Keratinocyte (primary cell): ENCODE measurements around the gene FBXW7. TPM values are rescaled to one million over a fixed set of nuclear protein-coding genes. Genes with fewer than 3 reads are reported as not detected.

Experiments
- DNase-seq: peaks from one replicate; pipeline ENCODE4 v3.0.0-alpha.2; 2011; ENCODE audit warnings: low read depth, missing footprints, low spot score
- FAIRE-seq: peaks from 2 replicates; lab custom pipeline; 2011; peaks lifted over from hg19 to GRCh38; lab: Jason Lieb, UNC
- H2AFZ ChIP-seq: 2 replicates; pipeline ENCODE4 v1.6.0; 2012; ENCODE audit warnings: low read length, control low read depth, inconsistent platforms; ENCODE audit not compliant: control insufficient read depth
- H3K27ac ChIP-seq: 2 replicates; pipeline ENCODE4 v1.5.1; 2011; ENCODE audit warnings: low read length; ENCODE audit not compliant: control insufficient read depth, insufficient read depth
- H3K27me3 ChIP-seq: 3 replicates; pipeline ENCODE4 v1.6.0; 2011; ENCODE audit warnings: low read length; ENCODE audit not compliant: control insufficient read depth, insufficient read depth; ENCODE audit errors: extremely low read depth
- H3K36me3 ChIP-seq, 2 experiments: 2 replicates in 1 of 2; 3 replicates in 1 of 2; pipeline ENCODE4 v1.5.1; 2011; ENCODE audit warnings: low read length in 2 of 2, mild to moderate bottlenecking in 1 of 2; ENCODE audit not compliant: control insufficient read depth in 2 of 2, insufficient read depth in 2 of 2; ENCODE audit errors: extremely low read depth in 1 of 2
- H3K4me1 ChIP-seq: 3 replicates; pipeline ENCODE4 v1.5.1; 2011; ENCODE audit warnings: low read length; ENCODE audit not compliant: control insufficient read depth, insufficient read depth; ENCODE audit errors: extremely low read depth
- H3K4me2 ChIP-seq: 3 replicates; pipeline ENCODE4 v1.6.0; 2011; ENCODE audit warnings: low read depth, low read length; ENCODE audit not compliant: control insufficient read depth, insufficient read depth; ENCODE audit errors: extremely low read depth
- H3K4me3 ChIP-seq, 3 experiments: fragments of 200-600 bp in 1 of 3; sonication (generic) in 1 of 3; 2 replicates in 2 of 3; 3 replicates in 1 of 3; pipeline ENCODE4 v1.5.1; 2011 to 2016; ENCODE audit warnings: low read length in 3 of 3, mild to moderate bottlenecking in 3 of 3, control low read depth in 2 of 3, inconsistent platforms in 1 of 3, low read depth in 1 of 3, mixed read lengths in 1 of 3, mixed run types in 1 of 3, moderate library complexity in 1 of 3; ENCODE audit not compliant: control insufficient read depth in 2 of 3, insufficient read depth in 2 of 3; ENCODE audit errors: extremely low read depth in 1 of 3
- H3K79me2 ChIP-seq: 2 replicates; pipeline ENCODE4 v1.6.0; 2012; ENCODE audit warnings: low read length; ENCODE audit not compliant: control insufficient read depth, insufficient read depth
- H3K9ac ChIP-seq: 3 replicates; pipeline ENCODE4 v1.6.0; 2011; ENCODE audit warnings: low read length; ENCODE audit not compliant: control insufficient read depth, insufficient read depth; ENCODE audit errors: extremely low read depth
- H3K9me1 ChIP-seq: 3 replicates; pipeline ENCODE4 v1.6.0; 2011; ENCODE audit warnings: low read length; ENCODE audit not compliant: control insufficient read depth, insufficient read depth; ENCODE audit errors: extremely low read depth
- H3K9me3 ChIP-seq: 2 replicates; pipeline ENCODE4 v1.5.1; 2012; ENCODE audit warnings: low read depth, low read length; ENCODE audit not compliant: control insufficient read depth
- H4K20me1 ChIP-seq: 3 replicates; pipeline ENCODE4 v1.6.0; 2011; ENCODE audit warnings: low read length; ENCODE audit not compliant: control insufficient read depth, insufficient read depth; ENCODE audit errors: extremely low read depth
- EZH2 ChIP-seq: IDR thresholded peaks from one replicate; pipeline ENCODE4 v1.6.1; 2012; ENCODE audit warnings: inconsistent platforms, mild to moderate bottlenecking, low read length, moderate library complexity
- dilution Hi-C: fragments of 300-500 bp; cut with MboI; formaldehyde crosslinking; loops from one replicate; pipeline ENCODE4 v1.7.0; 2020; ENCODE audit warnings: low sequenced_read_pairs; ENCODE audit not compliant: extremely low pct_ligation_motif_present
- polyA plus RNA-seq, 5 experiments: library from polyadenylated mRNA; depleted of rRNA in 3 of 5; stranded (reverse) in 3 of 5; stranded (forward) in 1 of 5; unstranded in 1 of 5; fragments of >200 nt; gene quantifications; 1 replicate in 1 of 5; 2 replicates in 3 of 5; 3 replicates in 1 of 5; pipeline versions ENCODE4 v1.2.1 to v1.2.3, GENCODE V29; 2011 to 2012; ENCODE audit warnings: missing spikeins in 2 of 5, low read depth in 1 of 5, low replicate concordance in 1 of 5
- TF ChIP-seq, protein P1 (sequence below), 3 experiments: IDR thresholded peaks in 1 of 3; conservative IDR thresholded peaks in 1 of 3; optimal IDR thresholded peaks in 1 of 3; 2 replicates in 2 of 3; 3 replicates in 1 of 3; pipeline versions ENCODE3 to v1.5.1; 2011; ENCODE audit warnings: low read length in 3 of 3, mild to moderate bottlenecking in 3 of 3, moderate library complexity in 2 of 3, control low read depth in 1 of 3, inconsistent platforms in 1 of 3; ENCODE audit not compliant: insufficient read depth in 2 of 3; ENCODE audit errors: extremely low read depth in 1 of 3

Gene FBXW7
- polyA plus RNA-seq, 1 donor (not counting 4 experiments of a cell fraction or from before 2014, with no cell fraction given), result 39.6 TPM

DNA sequence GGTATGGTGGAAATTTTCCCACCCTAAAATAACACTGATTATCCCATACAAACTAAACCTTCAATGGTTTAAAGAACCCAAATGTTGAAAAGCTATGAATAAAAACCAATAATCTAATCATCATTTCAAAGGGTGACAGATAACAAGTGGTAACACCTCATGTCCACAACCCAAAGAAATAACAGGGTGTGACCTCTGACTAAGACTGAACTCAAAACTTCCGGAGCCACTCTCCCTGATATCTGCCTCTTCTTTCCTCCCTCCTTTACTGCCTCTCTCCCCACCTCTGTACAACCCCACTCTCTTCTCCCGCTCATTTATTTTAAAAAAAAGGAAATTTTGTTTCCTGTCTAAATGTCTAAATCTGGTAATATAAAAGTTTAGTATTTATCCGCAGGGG is 11.5 kb downstream of the FBXW7 start:
- peak overlapping the region; percentile 71 for H3K4me2 ChIP-seq
- dilution Hi-C loops, result no loop called here
- TF ChIP-seq, protein P1, sequence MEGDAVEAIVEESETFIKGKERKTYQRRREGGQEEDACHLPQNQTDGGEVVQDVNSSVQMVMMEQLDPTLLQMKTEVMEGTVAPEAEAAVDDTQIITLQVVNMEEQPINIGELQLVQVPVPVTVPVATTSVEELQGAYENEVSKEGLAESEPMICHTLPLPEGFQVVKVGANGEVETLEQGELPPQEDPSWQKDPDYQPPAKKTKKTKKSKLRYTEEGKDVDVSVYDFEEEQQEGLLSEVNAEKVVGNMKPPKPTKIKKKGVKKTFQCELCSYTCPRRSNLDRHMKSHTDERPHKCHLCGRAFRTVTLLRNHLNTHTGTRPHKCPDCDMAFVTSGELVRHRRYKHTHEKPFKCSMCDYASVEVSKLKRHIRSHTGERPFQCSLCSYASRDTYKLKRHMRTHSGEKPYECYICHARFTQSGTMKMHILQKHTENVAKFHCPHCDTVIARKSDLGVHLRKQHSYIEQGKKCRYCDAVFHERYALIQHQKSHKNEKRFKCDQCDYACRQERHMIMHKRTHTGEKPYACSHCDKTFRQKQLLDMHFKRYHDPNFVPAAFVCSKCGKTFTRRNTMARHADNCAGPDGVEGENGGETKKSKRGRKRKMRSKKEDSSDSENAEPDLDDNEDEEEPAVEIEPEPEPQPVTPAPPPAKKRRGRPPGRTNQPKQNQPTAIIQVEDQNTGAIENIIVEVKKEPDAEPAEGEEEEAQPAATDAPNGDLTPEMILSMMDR (optimal IDR thresholded peaks at IDR 0.05 in 1 of 3, IDR thresholded peaks at IDR 0.05 in 1 of 3, conservative IDR thresholded peaks at IDR 0.05 in 1 of 3; ENCODE audit: extremely low read depth in 1 of 3, insufficient read depth in 2 of 3, low read length in 3 of 3), result no peak
- no peak for TF ChIP-seq EZH2
- no peaks in the 10 kb centered on the region for H4K20me1 ChIP-seq
- H3K9me3 ChIP-seq, result no peaks in the 10 kb centered on the region
- no peak overlapping the region for H2AFZ ChIP-seq
- H3K9me1 ChIP-seq, result no peaks in the 10 kb centered on the region
- peaks cover 84% of the 10 kb centered on the region for H3K79me2 ChIP-seq
- FAIRE-seq, result peak; percentile 41
- H3K4me1 ChIP-seq, result peaks cover 14% of the 10 kb centered on the region
- no peak overlapping the region for H3K9ac ChIP-seq
- H3K27me3 ChIP-seq, result no peaks in the 10 kb centered on the region
- H3K36me3 ChIP-seq, result no peaks in the 10 kb centered on the region
- DNase-seq, result no peak
- H3K4me3 ChIP-seq, result no peak overlapping the region
- H3K27ac ChIP-seq, result peak overlapping the region; percentile 46

DNA sequence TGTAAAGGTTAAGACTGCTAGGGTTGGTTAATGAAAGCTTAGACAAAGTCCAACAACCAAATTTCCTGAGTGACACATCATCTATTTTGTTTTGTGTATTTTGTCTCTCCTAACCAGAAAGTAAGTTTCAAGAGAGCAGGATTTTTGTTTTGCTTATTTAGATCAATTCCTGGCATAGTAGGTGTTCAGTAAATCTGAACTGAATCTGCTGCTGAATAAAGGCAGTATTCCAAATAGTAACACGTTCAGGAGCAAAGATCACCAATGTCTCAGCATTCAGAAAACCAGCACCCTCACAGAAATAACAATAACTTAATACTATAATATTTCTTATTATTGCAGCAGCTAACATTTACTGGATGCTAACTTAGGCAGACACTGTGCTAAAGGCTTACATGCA is 12.2 kb downstream of the FBXW7 start:
- H3K79me2 ChIP-seq, result peaks cover 85% of the 10 kb centered on the region
- no peak for DNase-seq
- no peak overlapping the region for H2AFZ ChIP-seq
- peaks cover 14% of the 10 kb centered on the region for H3K4me1 ChIP-seq
- FAIRE-seq, result peak; percentile 32
- no peaks in the 10 kb centered on the region for H4K20me1 ChIP-seq
- H3K36me3 ChIP-seq, result no peaks in the 10 kb centered on the region
- H3K9me1 ChIP-seq, result no peaks in the 10 kb centered on the region
- dilution Hi-C loops, result no loop called here
- no peak overlapping the region for H3K27ac ChIP-seq
- no peak overlapping the region for H3K4me2 ChIP-seq
- TF ChIP-seq EZH2, result no peak
- TF ChIP-seq, protein P1 (optimal IDR thresholded peaks at IDR 0.05 in 1 of 3, IDR thresholded peaks at IDR 0.05 in 1 of 3, conservative IDR thresholded peaks at IDR 0.05 in 1 of 3; ENCODE audit: extremely low read depth in 1 of 3, insufficient read depth in 2 of 3, low read length in 3 of 3), result no peak
- H3K9me3 ChIP-seq, result no peaks in the 10 kb centered on the region
- H3K27me3 ChIP-seq, result no peaks in the 10 kb centered on the region
- H3K9ac ChIP-seq, result no peak overlapping the region
- no peak overlapping the region for H3K4me3 ChIP-seq
